ENCODE results near the gene METTL8. TPM values are rescaled to one million over a fixed set of nuclear protein-coding genes. Genes with fewer than 3 reads are reported as not detected.

Gene METTL8, protein sequence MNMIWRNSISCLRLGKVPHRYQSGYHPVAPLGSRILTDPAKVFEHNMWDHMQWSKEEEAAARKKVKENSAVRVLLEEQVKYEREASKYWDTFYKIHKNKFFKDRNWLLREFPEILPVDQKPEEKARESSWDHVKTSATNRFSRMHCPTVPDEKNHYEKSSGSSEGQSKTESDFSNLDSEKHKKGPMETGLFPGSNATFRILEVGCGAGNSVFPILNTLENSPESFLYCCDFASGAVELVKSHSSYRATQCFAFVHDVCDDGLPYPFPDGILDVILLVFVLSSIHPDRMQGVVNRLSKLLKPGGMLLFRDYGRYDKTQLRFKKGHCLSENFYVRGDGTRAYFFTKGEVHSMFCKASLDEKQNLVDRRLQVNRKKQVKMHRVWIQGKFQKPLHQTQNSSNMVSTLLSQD
- 26.4 to 30.9 TPM (median 28.2 TPM) in 5 replicates for total RNA-seq (2022; extraction: Qiagen RNA extraction)

DNA sequence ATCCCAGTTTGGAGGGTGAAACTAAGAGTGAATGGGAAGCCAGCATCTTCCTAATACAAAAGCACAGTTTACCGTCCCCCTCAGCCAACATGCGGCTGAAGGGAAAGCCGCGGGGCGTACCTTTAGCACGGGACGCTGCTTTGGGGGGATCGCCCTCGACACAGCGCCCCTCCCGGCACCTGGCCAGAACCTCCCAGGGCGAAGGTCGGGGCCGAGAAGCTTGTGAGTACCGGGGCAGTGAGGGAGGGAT, at the start of gene METTL8:
Gene METTL8 (minus strand): TSS at position 228 of the 250 bp plus-strand sequence. CDS start 41,805 bp downstream, outside the sequence.

GRCh38 chr2:171434013-171434989, 511 bp upstream of the METTL8 start, which contains the start of gene DCAF17:
Gene DCAF17 (plus strand): TSS chr2:171434226. CDS start chr2:171434578, 352 bp downstream.

Other genes with a start within 250 kb of the METTL8 start
- 8.4 to 11.8 TPM (median 9.8 TPM) in 5 replicates for gene DCAF17, start 236 bp upstream of the METTL8 start, total RNA-seq (2022; extraction: Qiagen RNA extraction)
- gene CYBRD1, start 88.5 kb upstream of the METTL8 start, total RNA-seq (2022; extraction: Qiagen RNA extraction): 26.2 to 35.1 TPM (median 33.0 TPM) in 5 replicates

Measured in A549 treated with dexamethasone at 1 μM for 4 hours (cell line).